H1 (cell line): Measurements from ENCODE around the gene PDE1C.

Experiments
- BRCA1 ChIP-seq: IDR thresholded peaks from 2 replicates; pipeline ENCODE4 v1.6.1; 2012; ENCODE audit warnings: low read depth, low read length, improper control_type of control experiment
- EP300 ChIP-seq, 2 experiments: IDR thresholded peaks; 1 replicate in 1 of 2; 2 replicates in 1 of 2; pipeline ENCODE4 v1.6.1; 2011 to 2012; ENCODE audit warnings: low read depth in 2 of 2, low read length in 2 of 2, mild to moderate bottlenecking in 2 of 2, borderline replicate concordance in 1 of 2, inconsistent platforms in 1 of 2, moderate library complexity in 1 of 2
- GABPA ChIP-seq: IDR thresholded peaks from 2 replicates; pipeline ENCODE4 v1.6.1; 2011; ENCODE audit warnings: mild to moderate bottlenecking, low read length, moderate library complexity, borderline replicate concordance; ENCODE audit not compliant: insufficient read depth
- HDAC6 ChIP-seq: IDR thresholded peaks from one replicate; pipeline ENCODE4 v1.7.1; 2012; ENCODE audit warnings: low read depth, mild to moderate bottlenecking, inconsistent platforms, low read length, moderate library complexity
- PHF8 ChIP-seq: fragments of 200-600 bp; sonication (generic); conservative IDR thresholded peaks from 2 replicates; pipeline ENCODE4 v1.7.1; 2012; ENCODE audit warnings: low read depth, mild to moderate bottlenecking, inconsistent platforms, low read length, moderate library complexity
- POLR2A ChIP-seq, 2 experiments: IDR thresholded peaks; 1 replicate in 1 of 2; 2 replicates in 1 of 2; pipeline ENCODE4 v1.6.1; 2011; ENCODE audit warnings: low read depth in 2 of 2, low read length in 2 of 2, mild to moderate bottlenecking in 2 of 2; ENCODE audit errors: control extremely low read depth in 1 of 2
- RAD21 ChIP-seq, 2 experiments: IDR thresholded peaks in 1 of 2; conservative IDR thresholded peaks in 1 of 2; 2 replicates each; pipeline ENCODE4 v1.6.1; 2011; ENCODE audit warnings: low read depth in 2 of 2, low read length in 2 of 2, improper control_type of control experiment in 1 of 2, inconsistent platforms in 1 of 2, mild to moderate bottlenecking in 1 of 2, moderate library complexity in 1 of 2
- RBBP5 ChIP-seq: IDR thresholded peaks from 2 replicates; pipeline ENCODE4 v1.7.1; 2012; ENCODE audit warnings: low read depth, mild to moderate bottlenecking, inconsistent platforms, low read length, moderate library complexity, borderline replicate concordance
- SIN3A ChIP-seq, 2 experiments: IDR thresholded peaks in 1 of 2; conservative IDR thresholded peaks in 1 of 2; 2 replicates each; pipeline ENCODE4 v1.6.1; 2011 to 2012; ENCODE audit warnings: low read length in 2 of 2, improper control_type of control experiment in 1 of 2, low read depth in 1 of 2, mild to moderate bottlenecking in 1 of 2
- TBP ChIP-seq: IDR thresholded peaks from 2 replicates; pipeline ENCODE4 v1.6.1; 2011; ENCODE audit warnings: low read depth, low read length, improper control_type of control experiment
- YY1 ChIP-seq: IDR thresholded peaks from 2 replicates; pipeline ENCODE4 v1.6.1; 2011; ENCODE audit warnings: low read depth, mild to moderate bottlenecking, low read length
- TF ChIP-seq, protein P1 (sequence below), 3 experiments: IDR thresholded peaks; 1 replicate in 2 of 3; 2 replicates in 1 of 3; pipeline versions ENCODE4 v1.5.1 to v1.6.1; 2011; ENCODE audit warnings: low read length in 3 of 3, mild to moderate bottlenecking in 3 of 3, inconsistent platforms in 2 of 3, low read depth in 1 of 3, moderate library complexity in 1 of 3; ENCODE audit not compliant: insufficient read depth in 1 of 3; ENCODE audit errors: control extremely low read depth in 1 of 3
- TF ChIP-seq, protein P2 (sequence below): IDR thresholded peaks from 2 replicates; pipeline ENCODE4 v1.6.1; 2012; ENCODE audit warnings: inconsistent platforms

DNA sequence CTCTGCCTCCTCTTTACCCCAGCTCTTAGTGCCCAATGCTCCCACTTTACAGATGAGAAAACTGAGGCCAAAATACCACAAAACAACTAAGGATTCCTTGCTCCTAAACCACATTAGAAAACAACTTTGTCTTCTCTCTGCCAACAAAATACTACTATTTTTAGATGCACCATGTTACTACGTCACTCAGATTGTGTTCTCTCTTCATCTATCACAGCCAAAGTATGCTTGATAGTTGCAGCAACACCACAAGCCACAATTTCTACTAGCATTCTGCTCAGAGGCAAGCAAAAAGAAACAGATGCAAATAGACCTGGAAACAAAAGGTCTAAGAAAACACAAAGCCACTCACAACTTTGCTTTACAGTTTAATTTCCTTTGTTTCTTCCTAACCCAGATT is 3.3 kb upstream of the PDE1C start:
- TF ChIP-seq, protein P1, sequence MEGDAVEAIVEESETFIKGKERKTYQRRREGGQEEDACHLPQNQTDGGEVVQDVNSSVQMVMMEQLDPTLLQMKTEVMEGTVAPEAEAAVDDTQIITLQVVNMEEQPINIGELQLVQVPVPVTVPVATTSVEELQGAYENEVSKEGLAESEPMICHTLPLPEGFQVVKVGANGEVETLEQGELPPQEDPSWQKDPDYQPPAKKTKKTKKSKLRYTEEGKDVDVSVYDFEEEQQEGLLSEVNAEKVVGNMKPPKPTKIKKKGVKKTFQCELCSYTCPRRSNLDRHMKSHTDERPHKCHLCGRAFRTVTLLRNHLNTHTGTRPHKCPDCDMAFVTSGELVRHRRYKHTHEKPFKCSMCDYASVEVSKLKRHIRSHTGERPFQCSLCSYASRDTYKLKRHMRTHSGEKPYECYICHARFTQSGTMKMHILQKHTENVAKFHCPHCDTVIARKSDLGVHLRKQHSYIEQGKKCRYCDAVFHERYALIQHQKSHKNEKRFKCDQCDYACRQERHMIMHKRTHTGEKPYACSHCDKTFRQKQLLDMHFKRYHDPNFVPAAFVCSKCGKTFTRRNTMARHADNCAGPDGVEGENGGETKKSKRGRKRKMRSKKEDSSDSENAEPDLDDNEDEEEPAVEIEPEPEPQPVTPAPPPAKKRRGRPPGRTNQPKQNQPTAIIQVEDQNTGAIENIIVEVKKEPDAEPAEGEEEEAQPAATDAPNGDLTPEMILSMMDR (IDR thresholded peaks at IDR 0.05; ENCODE audit: control extremely low read depth in 1 of 3, insufficient read depth in 1 of 3, low read depth in 1 of 3, low read length in 3 of 3), result no peak
- TF ChIP-seq RBBP5 (no peak), EP300 (IDR thresholded peaks at IDR 0.05; ENCODE audit: borderline replicate concordance in 1 of 2, low read depth in 2 of 2, low read length in 2 of 2) (no peak), PHF8 (no peak), GABPA (no peak), YY1 (no peak), BRCA1 (no peak), POLR2A (IDR thresholded peaks at IDR 0.05; ENCODE audit: control extremely low read depth in 1 of 2, low read depth in 2 of 2, low read length in 2 of 2) (no peak), SIN3A (conservative IDR thresholded peaks at IDR 0.05 in 1 of 2, IDR thresholded peaks at IDR 0.05 in 1 of 2; ENCODE audit: low read depth in 1 of 2, low read length in 2 of 2) (no peak), TBP (no peak), RAD21 (IDR thresholded peaks at IDR 0.05 in 1 of 2, conservative IDR thresholded peaks at IDR 0.05 in 1 of 2; ENCODE audit: low read depth in 2 of 2, low read length in 2 of 2) (no peak), HDAC6 (no peak)
- TF ChIP-seq, protein P2, sequence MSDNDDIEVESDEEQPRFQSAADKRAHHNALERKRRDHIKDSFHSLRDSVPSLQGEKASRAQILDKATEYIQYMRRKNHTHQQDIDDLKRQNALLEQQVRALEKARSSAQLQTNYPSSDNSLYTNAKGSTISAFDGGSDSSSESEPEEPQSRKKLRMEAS, result no peak
